ENCODE measurements around the gene PASD1. TPM values are rescaled to one million over a fixed set of nuclear protein-coding genes. Genes with fewer than 3 reads are reported as not detected.

Gene PASD1
- total and polyA plus RNA-seq, 10 of the 15 experiments (the other 5 are each of a cell fraction or from before 2014, with no cell fraction given): under 0.01 to 0.01 TPM; not detected in 8

DNA sequence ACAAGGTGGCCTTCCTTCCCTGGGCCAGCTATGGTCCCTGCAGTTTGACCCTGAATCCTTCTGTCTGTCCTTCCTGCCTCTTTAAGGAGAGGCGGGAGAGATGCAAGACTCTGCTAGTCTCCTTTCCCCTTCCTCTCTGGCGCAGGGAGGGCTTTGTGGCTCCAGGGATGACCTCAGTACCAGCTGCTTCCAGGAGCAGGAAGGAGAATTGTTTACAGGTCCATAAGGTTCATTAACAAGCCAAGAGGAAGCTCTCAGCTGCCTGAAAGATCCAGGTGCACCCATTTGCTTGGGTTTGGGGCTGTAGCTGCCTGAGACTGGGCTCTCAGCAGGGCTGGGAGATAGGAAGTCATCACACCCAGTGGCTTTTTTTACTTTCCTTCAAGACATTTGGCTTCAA is 148.3 kb downstream of the PASD1 start:
- no peaks in the 10 kb centered on the region for H3K9me3 ChIP-seq (replicated peaks; ENCODE audit: control insufficient read depth, insufficient read depth, low read length)
- FAIRE-seq (no peak), ATAC-seq (no peak), DNase-seq (ENCODE audit: low read depth, low spot score) (no peak)
- ChIA-PET SMC1A (ENCODE audit: uncharacterized antibody, unreplicated experiment) (no interaction called here), POLR2A (no interaction called here), RAD21 (ENCODE audit: unreplicated experiment) (interaction anchor here (1.7 kb wide), 1 partner anchor 921 kb away, joined by 3 read pairs; no protein-coding TSS in a partner anchor), CTCF (interaction anchor here (1.8 kb wide), 1 partner anchor 920 kb away, joined by 5 read pairs; no protein-coding TSS in a partner anchor)
- H3K27me3 ChIP-seq (replicated peaks in 1 of 2; ENCODE audit: control insufficient read depth in 2 of 2, insufficient read depth in 2 of 2, low read length in 1 of 2): no peaks in the 10 kb centered on the region
- H3K9ac ChIP-seq (ENCODE audit: control insufficient read depth, insufficient read depth, low read length): no peak overlapping the region
- no peak overlapping the region for H2AFZ ChIP-seq (ENCODE audit: control insufficient read depth, low read depth, low read length)
- H3K4me3 ChIP-seq: no peak overlapping the region
- 0% methylated on average over 2 of the region's 2 CpGs for WGBS (ENCODE audit: insufficient coverage, insufficient replicate concordance, low lambda C conversion rate, missing lambda C conversion rate)
- no peaks in the 10 kb centered on the region for H3K4me1 ChIP-seq (ENCODE audit: control insufficient read depth, insufficient read depth, low read length)
- no peaks in the 10 kb centered on the region for H4K20me1 ChIP-seq (ENCODE audit: control insufficient read depth, insufficient read depth)
- no peaks in the 10 kb centered on the region for H3K36me3 ChIP-seq (ENCODE audit: control insufficient read depth in 2 of 2, insufficient read depth in 2 of 2, low read length in 1 of 2)
- intact Hi-C loops (cut with micrococcal nuclease; ENCODE audit: unreplicated experiment): no loop called here
- BruUV-seq (replicated peaks): no TSS peak
- no peak overlapping the region for H3K4me2 ChIP-seq (ENCODE audit: control insufficient read depth, insufficient read depth)
- no peak overlapping the region for H3K27ac ChIP-seq (ENCODE audit: control insufficient read depth, insufficient read depth)
- no peaks in the 10 kb centered on the region for H3K79me2 ChIP-seq (ENCODE audit: control insufficient read depth, insufficient read depth, low read length)
- in situ Hi-C loops (cut with MboI): no loop called here
- TF ChIP-seq SIX5 (IDR thresholded peaks at IDR 0.05; ENCODE audit: low read depth, low read length, severe bottlenecking) (no peak), CEBPZ (IDR thresholded peaks at IDR 0.05; ENCODE audit: low read depth, low read length) (no peak), STAT1 (conservative IDR thresholded peaks at IDR 0.05) (no peak), CTCF (IDR thresholded peaks at IDR 0.05 in 2 of 3, conservative IDR thresholded peaks at IDR 0.05 in 1 of 3; ENCODE audit: control insufficient read depth in 2 of 3, extremely low read depth in 1 of 3, insufficient read depth in 1 of 3, low read depth in 3 of 3, low read length in 3 of 3) (no peak), KLF5 (IDR thresholded peaks at IDR 0.05; ENCODE audit: partially characterized antibody) (no peak), LARP7 (IDR thresholded peaks at IDR 0.05) (no peak), EED (IDR thresholded peaks at IDR 0.05; ENCODE audit: low read depth) (no peak), ZBTB40 (IDR thresholded peaks at IDR 0.05; ENCODE audit: borderline replicate concordance) (no peak), RBBP5 (conservative IDR thresholded peaks at IDR 0.05) (no peak), FOS (IDR thresholded peaks at IDR 0.05; ENCODE audit: borderline replicate concordance, extremely low read depth, insufficient read length) (no peak), PAX8 (IDR thresholded peaks at IDR 0.05) (no peak)
- TF ChIP-seq, protein P1, sequence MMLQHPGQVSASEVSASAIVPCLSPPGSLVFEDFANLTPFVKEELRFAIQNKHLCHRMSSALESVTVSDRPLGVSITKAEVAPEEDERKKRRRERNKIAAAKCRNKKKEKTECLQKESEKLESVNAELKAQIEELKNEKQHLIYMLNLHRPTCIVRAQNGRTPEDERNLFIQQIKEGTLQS (IDR thresholded peaks at IDR 0.05; ENCODE audit: borderline replicate concordance, extremely low read depth, low read depth, low read length): no peak
